H1 (cell line): Measurements from ENCODE around the gene CACNA1E. TPM values are rescaled to one million over a fixed set of nuclear protein-coding genes. Genes with fewer than 3 reads are reported as not detected.

Experiments used
- SIN3A ChIP-seq, 2 experiments: IDR thresholded peaks in 1 of 2; conservative IDR thresholded peaks in 1 of 2; 2 replicates each; pipeline ENCODE4 v1.6.1; 2011 to 2012; ENCODE audit warnings: low read length in 2 of 2, improper control_type of control experiment in 1 of 2, low read depth in 1 of 2, mild to moderate bottlenecking in 1 of 2
- polyA plus RNA-seq, 7 experiments: library from polyadenylated mRNA; depleted of rRNA in 3 of 7; stranded (reverse) in 5 of 7; unstranded in 2 of 7; fragments of >200 nt in 5 of 7; fragments of 200-250 nt in 2 of 7; gene quantifications; 1 replicate in 5 of 7; 2 replicates in 1 of 7; 4 replicates in 1 of 7; pipeline versions ENCODE4 v1.2.1 to v1.2.3, GENCODE V29; 2011 to 2013; ENCODE audit warnings: missing spikeins in 2 of 7, mixed read lengths in 2 of 7
- total RNA-seq: library from RNA; stranded (reverse); fragmentation: NEBNext Ultra II Directional; extraction: Animal tissue kit (Norgen Biotek cat#: 25700); gene quantifications from 2 replicates; pipeline ENCODE4 v1.2.1, GENCODE V29; 2021

CACNA1E gene
- total and polyA plus RNA-seq, 2 of the 8 experiments (the other 6 are each of a cell fraction or from before 2014, with no cell fraction given) = 0.98 to 1.3 TPM

DNA sequence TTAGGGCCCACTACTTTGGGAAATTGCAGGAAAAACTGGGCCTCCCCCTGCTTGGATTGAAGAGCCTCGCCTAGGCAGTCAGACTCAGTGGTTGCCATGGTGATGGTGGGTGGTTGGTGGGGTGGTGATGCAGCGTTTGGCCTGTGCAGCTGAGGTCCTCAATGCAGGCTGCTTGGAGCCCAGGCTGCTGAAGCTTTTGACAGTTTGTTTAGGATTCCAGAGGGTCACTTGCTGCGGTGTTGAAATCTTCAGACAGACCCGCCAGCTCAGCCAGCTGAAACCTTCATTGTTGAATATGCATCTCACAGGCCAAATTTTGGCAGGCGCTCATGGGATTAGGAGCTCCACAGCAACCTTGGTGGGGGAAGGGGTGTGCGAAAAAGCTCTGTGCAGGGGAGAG lies 67.9 kb downstream of the CACNA1E start (continued):
- no peak for TF ChIP-seq SIN3A (conservative IDR thresholded peaks at IDR 0.05 in 1 of 2, IDR thresholded peaks at IDR 0.05 in 1 of 2; ENCODE audit: low read depth in 1 of 2, low read length in 2 of 2)
- TF ChIP-seq, all 59 proteins: peak for 0
